HuH-7.5 (cell line): ENCODE measurements around the gene HOMER2.
"Not testable (repeated sequence)": the region's sequence is repeated elsewhere in the genome, so short reads cannot be mapped to it uniquely, and the experiment has no call there.

Experiments
- DNase-seq: peaks from one replicate; pipeline ENCODE4 v3.0.0; 2011; ENCODE audit warnings: low spot score

The HOMER2 gene

GRCh38 chr15:82964890-82965289, 12.4 kb upstream of the HOMER2 start:
- no peak for DNase-seq

GRCh38 chr15:82963471-82964341, 11.2 kb upstream of the HOMER2 start:
- no peak for DNase-seq

GRCh38 chr15:82960766-82961165, 8.2 kb upstream of the HOMER2 start:
- no peak for DNase-seq

GRCh38 chr15:82959423-82959822, 6.9 kb upstream of the HOMER2 start:
- DNase-seq = no peak

- no peak for DNase-seq
These were observed 6.1 kb upstream of the HOMER2 start for GRCh38 chr15:82958638-82959037.

GRCh38 chr15:82951472-82952157, 905 bp downstream of the HOMER2 start:
- DNase-seq = no peak

GRCh38 chr15:82950746-82951370, 1.7 kb downstream of the HOMER2 start:
- no peak for DNase-seq

GRCh38 chr15:82950295-82950694, 2.2 kb downstream of the HOMER2 start:
- DNase-seq = no peak

- no peak for DNase-seq
These were observed 6.3 kb downstream of the HOMER2 start for GRCh38 chr15:82946155-82946701.

GRCh38 chr15:82945326-82945725, 7.2 kb downstream of the HOMER2 start:
- DNase-seq = no peak

- no peak for DNase-seq
These were observed 7.7 kb downstream of the HOMER2 start for GRCh38 chr15:82944821-82945220.

GRCh38 chr15:82944056-82944455, 8.5 kb downstream of the HOMER2 start:
- DNase-seq = no peak

GRCh38 chr15:82943176-82943575, 9.3 kb downstream of the HOMER2 start:
- no peak for DNase-seq

GRCh38 chr15:82942691-82943090, 9.8 kb downstream of the HOMER2 start:
- no peak for DNase-seq

GRCh38 chr15:82939678-82940077, 12.8 kb downstream of the HOMER2 start:
- not testable (repeated sequence) for DNase-seq

- DNase-seq = no peak
These were observed 14.8 kb downstream of the HOMER2 start for GRCh38 chr15:82937712-82938058.

- DNase-seq = no peak
These were observed 15.4 kb downstream of the HOMER2 start for GRCh38 chr15:82936966-82937711.

- DNase-seq = no peak
These were observed 17.1 kb downstream of the HOMER2 start for GRCh38 chr15:82935382-82935781.

GRCh38 chr15:82934100-82934880, 18.2 kb downstream of the HOMER2 start:
- no peak for DNase-seq

- DNase-seq = no peak
These were observed 18.9 kb downstream of the HOMER2 start for GRCh38 chr15:82933576-82933975.

- no peak for DNase-seq
These were observed 21.3 kb downstream of the HOMER2 start for GRCh38 chr15:82931221-82931620.
